AG10803 (cell line): ENCODE measurements around the gene CAMSAP3.

Experiments used
- DNase-seq: peaks from one replicate; pipeline ENCODE4 v3.0.0; 2010; ENCODE audit warnings: low read depth
- H3K4me3 ChIP-seq: 2 replicates; pipeline ENCODE4 v1.5.1; 2011; ENCODE audit warnings: mild to moderate bottlenecking, low read length, control low read depth
- CTCF ChIP-seq: conservative IDR thresholded peaks from 2 replicates; pipeline ENCODE4 v1.5.1; 2011; ENCODE audit warnings: mild to moderate bottlenecking, low read length, control low read depth, inconsistent platforms

Gene CAMSAP3

GRCh38 chr19:7655581-7655980 lies 59.9 kb downstream of the CAMSAP3 start:
- no peak for DNase-seq
- no peak overlapping the region for H3K4me3 ChIP-seq
- no peak for TF ChIP-seq CTCF

GRCh38 chr19:7657131-7657751 lies 61.6 kb downstream of the CAMSAP3 start:
- TF ChIP-seq CTCF: no peak
- peak; percentile 31 for DNase-seq
- no peak overlapping the region for H3K4me3 ChIP-seq

- no peak for DNase-seq
- H3K4me3 ChIP-seq: no peak overlapping the region
- no peak for TF ChIP-seq CTCF
Measured at GRCh38 chr19:7658219-7658686, 62.6 kb downstream of the CAMSAP3 start.

GRCh38 chr19:7661744-7662538 lies 66.3 kb downstream of the CAMSAP3 start:
- no peak for TF ChIP-seq CTCF
- DNase-seq: no peak

GRCh38 chr19:7662657-7663056 lies 67.0 kb downstream of the CAMSAP3 start:
- no peak for TF ChIP-seq CTCF
- no peak for DNase-seq
- H3K4me3 ChIP-seq: no peak overlapping the region

More at GRCh38 chr19:7661744-7662538, 66.3 kb downstream of the CAMSAP3 start:
- H3K4me3 ChIP-seq: no peak overlapping the region

GRCh38 chr19:7663706-7664105 lies 68.0 kb downstream of the CAMSAP3 start:
- DNase-seq: no peak
- no peak for TF ChIP-seq CTCF
- H3K4me3 ChIP-seq: no peak overlapping the region

GRCh38 chr19:7665076-7665475 lies 69.4 kb downstream of the CAMSAP3 start:
- DNase-seq: peak; percentile 54
- no peak for TF ChIP-seq CTCF
- H3K4me3 ChIP-seq: no peak overlapping the region
